ENCODE measurements around the gene B4GALT6. TPM values are rescaled to one million over a fixed set of nuclear protein-coding genes. Genes with fewer than 3 reads are reported as not detected.

B4GALT6 gene
- total RNA-seq, 1 donor from 2014 or later, result 46.3 TPM

DNA sequence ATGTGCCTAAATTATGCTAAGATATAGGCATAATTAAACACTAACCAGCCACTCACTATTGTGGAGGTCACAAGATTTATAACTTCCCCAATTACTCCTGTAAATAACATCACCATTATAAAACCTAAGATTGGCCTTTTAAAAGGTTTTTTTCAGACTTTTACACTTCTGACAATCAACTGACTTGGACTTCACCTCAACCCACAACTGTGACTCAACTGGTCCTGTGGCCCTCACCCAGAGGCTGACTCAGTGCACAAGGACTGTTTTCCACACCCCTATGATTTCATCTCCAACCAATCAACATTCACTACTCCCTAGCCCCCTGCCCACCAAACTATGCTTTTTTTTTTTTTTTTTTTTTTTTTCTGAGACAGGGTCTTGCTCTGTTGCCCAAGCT, 81.1 kb downstream of the B4GALT6 start:
- Mint-ChIP-seq H3K36me3 (no peaks in the 10 kb centered on the region), H3K4me1 (peaks cover 5% of the 10 kb centered on the region), H3K4me3 (no peak overlapping the region), H3K27me3 (ENCODE audit: low read depth) (peaks cover 2% of the 10 kb centered on the region), H3K9me3 (peaks cover 7% of the 10 kb centered on the region), H3K27ac (no peak overlapping the region)
- no peak for TF ChIP-seq CTCF (IDR thresholded peaks at IDR 0.05; ENCODE audit: unreplicated experiment)
- DNase-seq (ENCODE audit: low spot score in 2 of 2, unreplicated experiment in 2 of 2), result no peak

DNA sequence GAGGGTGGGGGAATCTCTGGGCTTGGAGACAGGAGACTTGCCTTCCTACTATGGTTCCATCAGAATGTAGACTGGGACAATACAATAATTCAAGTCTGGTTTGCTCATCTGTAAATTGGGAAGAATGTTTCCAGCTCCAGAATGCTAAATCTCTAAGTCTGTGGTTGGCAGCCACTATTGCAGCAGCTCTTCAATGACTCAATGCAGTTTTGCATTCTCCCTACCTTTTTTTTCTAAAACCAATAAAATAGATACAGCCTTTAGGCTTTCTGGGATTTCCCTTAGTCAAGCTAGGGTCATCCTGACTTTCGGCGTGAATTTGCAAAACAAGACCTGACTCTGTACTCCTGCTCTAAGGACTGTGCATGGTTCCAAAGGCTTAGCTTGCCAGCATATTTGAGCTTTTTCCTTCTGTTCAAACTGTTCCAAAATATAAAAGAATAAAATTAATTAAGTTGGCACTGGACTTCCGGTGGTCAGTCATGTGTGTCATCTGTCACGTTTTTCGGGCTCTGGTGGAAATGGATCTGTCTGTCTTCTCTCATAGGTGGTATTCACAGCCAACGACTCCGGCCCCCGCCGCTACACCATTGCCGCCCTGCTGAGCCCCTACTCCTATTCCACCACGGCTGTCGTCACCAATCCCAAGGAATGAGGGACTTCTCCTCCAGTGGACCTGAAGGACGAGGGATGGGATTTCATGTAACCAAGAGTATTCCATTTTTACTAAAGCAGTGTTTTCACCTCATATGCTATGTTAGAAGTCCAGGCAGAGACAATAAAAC, 86.2 kb downstream of the B4GALT6 start:
- DNase-seq (ENCODE audit: low spot score in 2 of 2, unreplicated experiment in 2 of 2), result no peak
- no peak for TF ChIP-seq CTCF (IDR thresholded peaks at IDR 0.05; ENCODE audit: unreplicated experiment)
- H3K4me3 Mint-ChIP-seq, result no peak overlapping the region
- peaks cover 5% of the 10 kb centered on the region for H3K9me3 Mint-ChIP-seq
- H3K27me3 Mint-ChIP-seq (ENCODE audit: low read depth), result no peaks in the 10 kb centered on the region
- no peak overlapping the region for H3K27ac Mint-ChIP-seq
- peaks cover 3% of the 10 kb centered on the region for H3K4me1 Mint-ChIP-seq
- H3K36me3 Mint-ChIP-seq, result no peaks in the 10 kb centered on the region

DNA sequence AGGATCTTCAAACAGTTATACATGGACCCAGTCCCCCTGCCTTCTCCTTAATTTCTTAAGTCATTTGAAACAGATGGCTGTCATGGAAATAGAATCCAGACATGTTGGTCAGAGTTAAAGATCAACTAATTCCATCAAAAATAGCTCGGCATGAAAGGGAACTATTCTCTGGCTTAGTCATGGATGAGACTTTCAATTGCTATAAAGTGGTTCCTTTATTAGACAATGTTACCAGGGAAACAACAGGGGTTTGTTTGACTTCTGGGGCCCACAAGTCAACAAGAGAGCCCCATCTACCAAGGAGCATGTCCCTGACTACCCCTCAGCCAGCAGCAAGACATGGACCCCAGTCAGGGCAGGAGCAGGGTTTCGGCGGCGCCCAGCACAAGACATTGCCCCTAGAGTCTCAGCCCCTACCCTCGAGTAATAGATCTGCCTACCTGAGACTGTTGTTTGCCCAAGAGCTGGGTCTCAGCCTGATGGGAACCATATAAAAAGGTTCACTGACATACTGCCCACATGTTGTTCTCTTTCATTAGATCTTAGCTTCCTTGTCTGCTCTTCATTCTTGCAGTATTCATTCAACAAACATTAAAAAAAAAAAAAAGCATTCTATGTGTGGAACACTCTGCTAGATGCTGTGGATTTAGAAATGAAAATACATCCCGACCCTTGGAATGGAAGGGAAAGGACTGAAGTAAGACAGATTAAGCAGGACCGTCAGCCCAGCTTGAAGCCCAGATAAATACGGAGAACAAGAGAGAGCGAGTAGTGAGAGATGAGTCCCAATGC, 88.1 kb downstream of the B4GALT6 start:
- Mint-ChIP-seq H3K27ac (no peak overlapping the region), H3K4me3 (no peak overlapping the region), H3K9me3 (peaks cover 5% of the 10 kb centered on the region), H3K4me1 (peaks cover 8% of the 10 kb centered on the region), H3K36me3 (no peaks in the 10 kb centered on the region), H3K27me3 (ENCODE audit: low read depth) (no peaks in the 10 kb centered on the region)
- no peak for TF ChIP-seq CTCF (IDR thresholded peaks at IDR 0.05; ENCODE audit: unreplicated experiment)
- DNase-seq (ENCODE audit: low spot score in 2 of 2, unreplicated experiment in 2 of 2), result no peak

- no peaks in the 10 kb centered on the region for H3K36me3 Mint-ChIP-seq
Measured at GRCh38 chr18:31595121-31595771, 89.1 kb downstream of the B4GALT6 start.

More at GRCh38 chr18:31595121-31595771, 89.1 kb downstream of the B4GALT6 start:
- H3K27me3 Mint-ChIP-seq (ENCODE audit: low read depth), result no peaks in the 10 kb centered on the region
- no peak for TF ChIP-seq CTCF (IDR thresholded peaks at IDR 0.05; ENCODE audit: unreplicated experiment)
- H3K9me3 Mint-ChIP-seq, result peaks cover 5% of the 10 kb centered on the region
- no peak overlapping the region for H3K4me3 Mint-ChIP-seq
- peaks cover 9% of the 10 kb centered on the region for H3K4me1 Mint-ChIP-seq
- no peak overlapping the region for H3K27ac Mint-ChIP-seq
- no peak for DNase-seq (ENCODE audit: low spot score in 2 of 2, unreplicated experiment in 2 of 2)

All from mesothelial cell of epicardium (in vitro differentiated cells).